Measurements from ENCODE around the gene MST1. TPM values are rescaled to one million over a fixed set of nuclear protein-coding genes. Genes with fewer than 3 reads are reported as not detected.

The MST1 gene
- total RNA-seq, 4 donors from 2014 or later, result 0.89 to 7.3 (median 4.4) TPM

- no peaks in the 10 kb centered on the region for H3K4me1 ChIP-seq
- H3K27me3 ChIP-seq, result peaks cover 75% of the 10 kb centered on the region
- no peak overlapping the region for H3K27ac ChIP-seq
- no peak for ATAC-seq
- TF ChIP-seq CTCF (IDR thresholded peaks at IDR 0.05) (no peak), EP300 (IDR thresholded peaks at IDR 0.05) (no peak), POLR2AphosphoS5 (IDR thresholded peaks at IDR 0.05) (no peak), POLR2A (IDR thresholded peaks at IDR 0.05) (no peak)
- no peak overlapping the region for H3K4me3 ChIP-seq
- H3K9me3 ChIP-seq, result no peaks in the 10 kb centered on the region
- H3K36me3 ChIP-seq, result no peaks in the 10 kb centered on the region
- 96% methylated on average over 3 of the region's 11 CpGs; no CpG with 5 or more reads in 1 of the 2 donors for WGBS, 2 donors (ENCODE audit: low coverage in 1 of 2)
Measured at GRCh38 chr3:49664300-49664699, 25.0 kb downstream of the MST1 start.

- Histone ChIP-seq H3K4me1 (no peaks in the 10 kb centered on the region), H3K27me3 (peaks cover 71% of the 10 kb centered on the region), H3K36me3 (no peaks in the 10 kb centered on the region), H3K4me3 (no peak overlapping the region), H3K27ac (no peak overlapping the region), H3K9me3 (no peaks in the 10 kb centered on the region)
- WGBS, 2 donors (ENCODE audit: low coverage in 1 of 2), result no CpG with 5 or more reads among the region's 1 CpG
- TF ChIP-seq POLR2A (IDR thresholded peaks at IDR 0.05) (no peak), CTCF (IDR thresholded peaks at IDR 0.05) (no peak), EP300 (IDR thresholded peaks at IDR 0.05) (no peak), POLR2AphosphoS5 (IDR thresholded peaks at IDR 0.05) (no peak)
- no peak for ATAC-seq
Measured at GRCh38 chr3:49663831-49664230, 25.4 kb downstream of the MST1 start.

- Histone ChIP-seq H3K4me1 (no peaks in the 10 kb centered on the region), H3K4me3 (no peak overlapping the region), H3K27ac (no peak overlapping the region), H3K9me3 (no peaks in the 10 kb centered on the region), H3K36me3 (no peaks in the 10 kb centered on the region), H3K27me3 (peaks cover 61% of the 10 kb centered on the region)
- ATAC-seq, result no peak
- 100% methylated on average over 2 of the region's 34 CpGs; no CpG with 5 or more reads in 1 of the 2 donors for WGBS, 2 donors (ENCODE audit: low coverage in 1 of 2)
- TF ChIP-seq EP300 (IDR thresholded peaks at IDR 0.05), result no peak
- TF ChIP-seq POLR2AphosphoS5 (IDR thresholded peaks at IDR 0.05), result no peak
- no peak for TF ChIP-seq POLR2A (IDR thresholded peaks at IDR 0.05)
- TF ChIP-seq CTCF (IDR thresholded peaks at IDR 0.05), result no peak
Measured at GRCh38 chr3:49662720-49663413, 26.4 kb downstream of the MST1 start.

GRCh38 chr3:49662021-49662420 lies 27.3 kb downstream of the MST1 start:
- 88 to 91% methylated on average over 5 to 10 of the region's 22 CpGs for WGBS, 2 donors (ENCODE audit: low coverage in 1 of 2)
- Histone ChIP-seq H3K4me3 (no peak overlapping the region), H3K4me1 (no peaks in the 10 kb centered on the region), H3K27ac (no peak overlapping the region), H3K9me3 (no peaks in the 10 kb centered on the region), H3K36me3 (no peaks in the 10 kb centered on the region), H3K27me3 (peaks cover 57% of the 10 kb centered on the region)
- ATAC-seq, result no peak
- TF ChIP-seq EP300 (IDR thresholded peaks at IDR 0.05) (no peak), POLR2AphosphoS5 (IDR thresholded peaks at IDR 0.05) (no peak), CTCF (IDR thresholded peaks at IDR 0.05) (no peak), POLR2A (IDR thresholded peaks at IDR 0.05) (no peak)

- TF ChIP-seq EP300 (IDR thresholded peaks at IDR 0.05), result no peak
- TF ChIP-seq CTCF (IDR thresholded peaks at IDR 0.05), result no peak
- no peak for TF ChIP-seq POLR2AphosphoS5 (IDR thresholded peaks at IDR 0.05)
- no peak for TF ChIP-seq POLR2A (IDR thresholded peaks at IDR 0.05)
- no peak overlapping the region for H3K4me3 ChIP-seq
- H3K27ac ChIP-seq, result no peak overlapping the region
Measured at GRCh38 chr3:49661281-49661680, 28.0 kb downstream of the MST1 start.

More at GRCh38 chr3:49661281-49661680, 28.0 kb downstream of the MST1 start:
- Histone ChIP-seq H3K36me3 (no peaks in the 10 kb centered on the region), H3K27me3 (peaks cover 54% of the 10 kb centered on the region), H3K9me3 (no peaks in the 10 kb centered on the region), H3K4me1 (peaks cover 0 to 5% (median 0%) of the 10 kb centered on the region in 3 donors)
- no peak for ATAC-seq
- 80% methylated on average over 2 of the region's 14 CpGs; no CpG with 5 or more reads in 1 of the 2 donors for WGBS, 2 donors (ENCODE audit: low coverage in 1 of 2)
